ENCODE data around the gene DUOXA1.

GRCh38 chr15:45123397-45123796 is 6.3 kb downstream of the DUOXA1 start:
- TF ChIP-seq CEBPB (IDR thresholded peaks at IDR 0.05): no peak
- TF ChIP-seq YY1 (IDR thresholded peaks at IDR 0.05; ENCODE audit: low read depth): no peak
- no peak for TF ChIP-seq FOXM1 (IDR thresholded peaks at IDR 0.05; ENCODE audit: borderline replicate concordance, low read depth)
- TF ChIP-seq TCF12 (IDR thresholded peaks at IDR 0.05; ENCODE audit: low read depth): no peak
- no peak for TF ChIP-seq EP300 (IDR thresholded peaks at IDR 0.05; ENCODE audit: borderline replicate concordance)
- no peak for TF ChIP-seq RAD21 (IDR thresholded peaks at IDR 0.05; ENCODE audit: low read depth)
- TF ChIP-seq ZBTB7A (IDR thresholded peaks at IDR 0.05; ENCODE audit: low read depth): no peak
- TF ChIP-seq, protein P1, sequence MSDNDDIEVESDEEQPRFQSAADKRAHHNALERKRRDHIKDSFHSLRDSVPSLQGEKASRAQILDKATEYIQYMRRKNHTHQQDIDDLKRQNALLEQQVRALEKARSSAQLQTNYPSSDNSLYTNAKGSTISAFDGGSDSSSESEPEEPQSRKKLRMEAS (IDR thresholded peaks at IDR 0.05): no peak
- no peak for TF ChIP-seq TAF1 (IDR thresholded peaks at IDR 0.05; ENCODE audit: low read depth)
- TF ChIP-seq, protein P2, sequence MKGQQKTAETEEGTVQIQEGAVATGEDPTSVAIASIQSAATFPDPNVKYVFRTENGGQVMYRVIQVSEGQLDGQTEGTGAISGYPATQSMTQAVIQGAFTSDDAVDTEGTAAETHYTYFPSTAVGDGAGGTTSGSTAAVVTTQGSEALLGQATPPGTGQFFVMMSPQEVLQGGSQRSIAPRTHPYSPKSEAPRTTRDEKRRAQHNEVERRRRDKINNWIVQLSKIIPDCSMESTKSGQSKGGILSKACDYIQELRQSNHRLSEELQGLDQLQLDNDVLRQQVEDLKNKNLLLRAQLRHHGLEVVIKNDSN (IDR thresholded peaks at IDR 0.05): no peak
- TF ChIP-seq CREB1 (IDR thresholded peaks at IDR 0.05; ENCODE audit: low read depth): no peak
- TF ChIP-seq REST (IDR thresholded peaks at IDR 0.05; ENCODE audit: low read depth): no peak
